Measurements from ENCODE around the gene LTB4R2.

- no peak for TF ChIP-seq POLR2A (IDR thresholded peaks at IDR 0.05)
- TF ChIP-seq CTCF (IDR thresholded peaks at IDR 0.05), result no peak
These were observed 45.1 kb downstream of the LTB4R2 start for GRCh38 chr14:24355009-24355408.

Measured in adrenal gland (tissue), 5 donors.